Kidney epithelial cell (primary cell): ENCODE data around the gene AHNAK2. TPM values are rescaled to one million over a fixed set of nuclear protein-coding genes. Genes with fewer than 3 reads are reported as not detected.

ENCODE experiments used
- DNase-seq: peaks from one replicate; pipeline ENCODE4 v3.0.0-alpha.2; 2010; ENCODE audit warnings: low read depth
- H3K27me3 ChIP-seq: 2 replicates; pipeline ENCODE4 v1.6.0; 2011; ENCODE audit warnings: low read length; ENCODE audit not compliant: control insufficient read depth, insufficient read depth
- H3K36me3 ChIP-seq: 2 replicates; pipeline ENCODE4 v1.5.1; 2011; ENCODE audit warnings: low read length; ENCODE audit not compliant: control insufficient read depth, insufficient read depth
- H3K4me3 ChIP-seq: 2 replicates; pipeline ENCODE4 v1.5.1; 2011; ENCODE audit warnings: low read depth, mild to moderate bottlenecking, control low read depth, low read length
- total RNA-seq: library from RNA; depleted of rRNA; stranded (reverse); fragments of >200 nt; gene quantifications from 2 replicates; pipeline ENCODE4 v1.2.3, GENCODE V29; 2015
- TF ChIP-seq, protein P1 (sequence below): IDR thresholded peaks from 2 replicates; pipeline ENCODE4 v1.5.1; 2011; ENCODE audit warnings: mild to moderate bottlenecking, moderate library complexity, low read length, control low read depth, inconsistent platforms; ENCODE audit not compliant: insufficient read depth, poor library complexity, severe bottlenecking

AHNAK2 gene
- total RNA-seq, 1 donor from 2014 or later, result 121 TPM

- no peak for DNase-seq
- TF ChIP-seq, protein P1, sequence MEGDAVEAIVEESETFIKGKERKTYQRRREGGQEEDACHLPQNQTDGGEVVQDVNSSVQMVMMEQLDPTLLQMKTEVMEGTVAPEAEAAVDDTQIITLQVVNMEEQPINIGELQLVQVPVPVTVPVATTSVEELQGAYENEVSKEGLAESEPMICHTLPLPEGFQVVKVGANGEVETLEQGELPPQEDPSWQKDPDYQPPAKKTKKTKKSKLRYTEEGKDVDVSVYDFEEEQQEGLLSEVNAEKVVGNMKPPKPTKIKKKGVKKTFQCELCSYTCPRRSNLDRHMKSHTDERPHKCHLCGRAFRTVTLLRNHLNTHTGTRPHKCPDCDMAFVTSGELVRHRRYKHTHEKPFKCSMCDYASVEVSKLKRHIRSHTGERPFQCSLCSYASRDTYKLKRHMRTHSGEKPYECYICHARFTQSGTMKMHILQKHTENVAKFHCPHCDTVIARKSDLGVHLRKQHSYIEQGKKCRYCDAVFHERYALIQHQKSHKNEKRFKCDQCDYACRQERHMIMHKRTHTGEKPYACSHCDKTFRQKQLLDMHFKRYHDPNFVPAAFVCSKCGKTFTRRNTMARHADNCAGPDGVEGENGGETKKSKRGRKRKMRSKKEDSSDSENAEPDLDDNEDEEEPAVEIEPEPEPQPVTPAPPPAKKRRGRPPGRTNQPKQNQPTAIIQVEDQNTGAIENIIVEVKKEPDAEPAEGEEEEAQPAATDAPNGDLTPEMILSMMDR, result no peak
- no peak overlapping the region for H3K4me3 ChIP-seq
- no peaks in the 10 kb centered on the region for H3K27me3 ChIP-seq
- peaks cover 1% of the 10 kb centered on the region for H3K36me3 ChIP-seq
Observed at GRCh38 chr14:104993306-104993705, 15.1 kb upstream of the AHNAK2 start.

GRCh38 chr14:104992501-104992900 is 14.3 kb upstream of the AHNAK2 start:
- TF ChIP-seq, protein P1, result no peak
- peaks cover 1% of the 10 kb centered on the region for H3K36me3 ChIP-seq
- no peaks in the 10 kb centered on the region for H3K27me3 ChIP-seq
- H3K4me3 ChIP-seq, result no peak overlapping the region
- no peak for DNase-seq

GRCh38 chr14:104991896-104992230 is 13.7 kb upstream of the AHNAK2 start:
- Histone ChIP-seq H3K4me3 (no peak overlapping the region), H3K36me3 (peaks cover 1% of the 10 kb centered on the region), H3K27me3 (no peaks in the 10 kb centered on the region)
- DNase-seq, result no peak
- TF ChIP-seq, protein P1, result no peak

- DNase-seq, result no peak
Observed at GRCh38 chr14:104989951-104990303, 11.8 kb upstream of the AHNAK2 start.

DNA sequence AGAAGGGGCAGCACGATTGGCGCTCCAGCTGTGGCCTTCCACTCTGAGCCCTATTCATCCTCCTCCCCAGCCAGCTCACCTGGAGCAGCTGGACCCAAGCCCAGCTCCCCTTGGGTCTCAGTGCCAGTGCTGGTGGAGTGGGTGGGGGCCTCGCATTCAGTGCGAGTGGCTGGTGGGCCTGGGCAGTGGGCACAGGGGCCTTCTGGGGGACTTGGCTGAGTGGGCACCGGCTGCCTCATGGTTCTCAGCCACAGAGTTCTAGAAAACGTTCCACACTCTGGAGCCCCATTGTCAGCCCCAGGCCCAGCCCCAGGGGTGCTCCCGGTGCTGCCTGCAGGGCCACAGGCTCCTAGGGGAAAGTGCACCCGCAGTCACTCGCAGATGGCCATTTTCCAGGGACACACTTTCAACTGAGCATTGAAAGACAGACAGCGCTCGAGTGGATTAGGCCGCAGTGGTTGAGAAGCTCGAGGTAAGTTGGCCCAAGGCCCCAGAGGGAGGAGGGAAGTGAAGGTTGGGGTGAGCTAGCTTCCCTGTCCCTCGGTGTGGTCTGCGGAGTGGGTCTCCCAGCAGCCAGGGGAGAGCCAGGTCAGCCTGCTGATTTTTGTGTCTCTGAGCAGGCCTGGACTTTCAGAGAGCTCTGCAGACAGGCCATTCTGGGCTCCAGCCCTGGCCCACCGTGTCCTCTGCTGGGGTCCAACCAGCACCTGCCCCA is 11.2 kb upstream of the AHNAK2 start:
- H3K4me3 ChIP-seq, result no peak overlapping the region
- DNase-seq, result no peak
- peaks cover 1% of the 10 kb centered on the region for H3K36me3 ChIP-seq
- TF ChIP-seq, protein P1, result no peak
- no peaks in the 10 kb centered on the region for H3K27me3 ChIP-seq

More at GRCh38 chr14:104989951-104990303, 11.8 kb upstream of the AHNAK2 start:
- no peak overlapping the region for H3K4me3 ChIP-seq
- H3K36me3 ChIP-seq, result peaks cover 1% of the 10 kb centered on the region
- H3K27me3 ChIP-seq, result no peaks in the 10 kb centered on the region
- TF ChIP-seq, protein P1, result no peak
